Loucy (cell line): ENCODE data around the gene GRM7.

Source experiments
- H2AFZ ChIP-seq: fragments of 200-600 bp; sonication (generic); 2 replicates; pipeline ENCODE4 v1.6.0; 2016; ENCODE audit warnings: antibody characterized with exemption, mild to moderate bottlenecking, low read length, moderate library complexity
- H3F3A ChIP-seq: fragments of 200-600 bp; 2 replicates; pipeline ENCODE4 v1.6.0; 2016; ENCODE audit warnings: antibody characterized with exemption, low read depth, mild to moderate bottlenecking
- H3K27me3 ChIP-seq: fragments of 200-600 bp; sonication (generic); 2 replicates; pipeline ENCODE4 v1.6.1; 2014; ENCODE audit warnings: low read length, mild to moderate bottlenecking; ENCODE audit not compliant: insufficient read depth, poor library complexity, severe bottlenecking
- H3K36me3 ChIP-seq: fragments of 200-600 bp; sonication (generic); 2 replicates; pipeline ENCODE4 v1.6.1; 2016; ENCODE audit warnings: low read length; ENCODE audit not compliant: insufficient read depth
- H3K4me1 ChIP-seq: fragments of 200-600 bp; sonication (generic); 2 replicates; pipeline ENCODE4 v1.5.1; 2014; ENCODE audit warnings: low read length, mild to moderate bottlenecking; ENCODE audit not compliant: insufficient read depth, poor library complexity, severe bottlenecking
- H3K4me2 ChIP-seq: fragments of 200-600 bp; sonication (generic); 2 replicates; pipeline ENCODE4 v1.6.0; 2014; ENCODE audit warnings: antibody characterized with exemption, low read length, low read depth, mild to moderate bottlenecking; ENCODE audit not compliant: poor library complexity, severe bottlenecking
- H3K4me3 ChIP-seq: fragments of 200-600 bp; sonication (generic); 2 replicates; pipeline ENCODE4 v1.5.1; 2014; ENCODE audit warnings: low read length, mild to moderate bottlenecking, mixed read lengths; ENCODE audit not compliant: poor library complexity, severe bottlenecking
- H3K79me2 ChIP-seq: fragments of 200-600 bp; sonication (generic); 2 replicates; pipeline ENCODE4 v1.6.1; 2014; ENCODE audit warnings: low read length; ENCODE audit not compliant: insufficient read depth
- H3K9ac ChIP-seq: fragments of 200-600 bp; sonication (generic); 2 replicates; pipeline ENCODE4 v1.6.0; 2014; ENCODE audit warnings: mild to moderate bottlenecking, low read depth, low read length, moderate library complexity; ENCODE audit not compliant: poor library complexity, severe bottlenecking
- H3K9me2 ChIP-seq: fragments of 200-600 bp; sonication (generic); replicated peaks from 2 replicates; pipeline ENCODE4 v1.6.1; 2016; ENCODE audit warnings: low read depth, low read length, mixed read lengths
- H3K9me3 ChIP-seq: fragments of 200-600 bp; sonication (generic); 2 replicates; pipeline ENCODE4 v1.6.1; 2014; ENCODE audit warnings: mild to moderate bottlenecking, antibody characterized with exemption, low read length, low read depth; ENCODE audit not compliant: insufficient read depth
- H4K20me1 ChIP-seq: fragments of 200-600 bp; sonication (generic); 2 replicates; pipeline ENCODE4 v1.6.0; 2014; ENCODE audit warnings: antibody characterized with exemption, low read length, mild to moderate bottlenecking; ENCODE audit not compliant: insufficient read depth, poor library complexity, severe bottlenecking
- EZH2phosphoT487 ChIP-seq: fragments of 200-600 bp; IDR thresholded peaks from 2 replicates; pipeline ENCODE4 v1.6.1; 2018; ENCODE audit warnings: antibody characterized with exemption, mild to moderate bottlenecking, moderate library complexity, borderline replicate concordance
- TF ChIP-seq, protein P1 (sequence below): fragments of 200-600 bp; sonication (generic); conservative IDR thresholded peaks from 2 replicates; pipeline ENCODE4 v1.5.1; 2014; ENCODE audit warnings: mild to moderate bottlenecking, antibody characterized with exemption, low read length

The GRM7 gene

DNA sequence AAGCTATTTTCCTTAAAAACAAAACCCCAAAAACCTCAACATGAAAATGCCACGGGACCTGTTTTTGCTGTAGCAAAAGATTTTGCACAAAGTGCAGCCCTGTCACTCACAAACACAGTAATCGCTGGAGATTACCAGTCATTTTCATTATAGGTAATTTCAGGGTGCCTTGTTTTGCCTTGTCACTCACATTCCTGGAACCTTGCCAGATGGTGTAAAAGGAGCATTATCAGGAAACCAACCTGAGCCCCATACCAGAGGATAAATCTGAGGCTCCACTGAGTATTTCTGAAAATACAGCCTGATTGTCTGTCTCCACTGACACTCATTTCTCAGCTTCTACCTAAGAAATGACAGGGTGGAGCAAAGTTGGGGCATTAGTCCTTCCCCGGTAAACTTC lies 849.4 kb downstream of the GRM7 start:
- Histone ChIP-seq H3K4me2 (no peak overlapping the region), H3K36me3 (no peaks in the 10 kb centered on the region)

GRCh38 chr3:7713724-7714123 lies 852.8 kb downstream of the GRM7 start:
- Histone ChIP-seq H3K9ac (no peak overlapping the region), H3K4me1 (no peaks in the 10 kb centered on the region), H3K27me3 (no peaks in the 10 kb centered on the region), H3K9me3 (no peaks in the 10 kb centered on the region), H3K9me2 (no peaks in the 10 kb centered on the region), H4K20me1 (no peaks in the 10 kb centered on the region), H3K79me2 (no peaks in the 10 kb centered on the region), H3K4me2 (no peak overlapping the region), H3F3A (no peaks in the 10 kb centered on the region), H3K4me3 (no peak overlapping the region), H3K36me3 (no peaks in the 10 kb centered on the region), H2AFZ (no peak overlapping the region)
- TF ChIP-seq, protein P1, sequence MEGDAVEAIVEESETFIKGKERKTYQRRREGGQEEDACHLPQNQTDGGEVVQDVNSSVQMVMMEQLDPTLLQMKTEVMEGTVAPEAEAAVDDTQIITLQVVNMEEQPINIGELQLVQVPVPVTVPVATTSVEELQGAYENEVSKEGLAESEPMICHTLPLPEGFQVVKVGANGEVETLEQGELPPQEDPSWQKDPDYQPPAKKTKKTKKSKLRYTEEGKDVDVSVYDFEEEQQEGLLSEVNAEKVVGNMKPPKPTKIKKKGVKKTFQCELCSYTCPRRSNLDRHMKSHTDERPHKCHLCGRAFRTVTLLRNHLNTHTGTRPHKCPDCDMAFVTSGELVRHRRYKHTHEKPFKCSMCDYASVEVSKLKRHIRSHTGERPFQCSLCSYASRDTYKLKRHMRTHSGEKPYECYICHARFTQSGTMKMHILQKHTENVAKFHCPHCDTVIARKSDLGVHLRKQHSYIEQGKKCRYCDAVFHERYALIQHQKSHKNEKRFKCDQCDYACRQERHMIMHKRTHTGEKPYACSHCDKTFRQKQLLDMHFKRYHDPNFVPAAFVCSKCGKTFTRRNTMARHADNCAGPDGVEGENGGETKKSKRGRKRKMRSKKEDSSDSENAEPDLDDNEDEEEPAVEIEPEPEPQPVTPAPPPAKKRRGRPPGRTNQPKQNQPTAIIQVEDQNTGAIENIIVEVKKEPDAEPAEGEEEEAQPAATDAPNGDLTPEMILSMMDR, result no peak
- no peak for TF ChIP-seq EZH2phosphoT487

More for the DNA sequence above, 849.4 kb downstream of the GRM7 start:
- H3K9me2 ChIP-seq, result no peaks in the 10 kb centered on the region
- H4K20me1 ChIP-seq, result no peaks in the 10 kb centered on the region
- no peak overlapping the region for H3K9ac ChIP-seq
- no peak overlapping the region for H3K4me3 ChIP-seq
- no peaks in the 10 kb centered on the region for H3K4me1 ChIP-seq
- no peaks in the 10 kb centered on the region for H3F3A ChIP-seq
- no peaks in the 10 kb centered on the region for H3K79me2 ChIP-seq
- no peaks in the 10 kb centered on the region for H3K27me3 ChIP-seq
- TF ChIP-seq, protein P1, result no peak
- TF ChIP-seq EZH2phosphoT487, result no peak
- no peaks in the 10 kb centered on the region for H3K9me3 ChIP-seq
- no peak overlapping the region for H2AFZ ChIP-seq

DNA sequence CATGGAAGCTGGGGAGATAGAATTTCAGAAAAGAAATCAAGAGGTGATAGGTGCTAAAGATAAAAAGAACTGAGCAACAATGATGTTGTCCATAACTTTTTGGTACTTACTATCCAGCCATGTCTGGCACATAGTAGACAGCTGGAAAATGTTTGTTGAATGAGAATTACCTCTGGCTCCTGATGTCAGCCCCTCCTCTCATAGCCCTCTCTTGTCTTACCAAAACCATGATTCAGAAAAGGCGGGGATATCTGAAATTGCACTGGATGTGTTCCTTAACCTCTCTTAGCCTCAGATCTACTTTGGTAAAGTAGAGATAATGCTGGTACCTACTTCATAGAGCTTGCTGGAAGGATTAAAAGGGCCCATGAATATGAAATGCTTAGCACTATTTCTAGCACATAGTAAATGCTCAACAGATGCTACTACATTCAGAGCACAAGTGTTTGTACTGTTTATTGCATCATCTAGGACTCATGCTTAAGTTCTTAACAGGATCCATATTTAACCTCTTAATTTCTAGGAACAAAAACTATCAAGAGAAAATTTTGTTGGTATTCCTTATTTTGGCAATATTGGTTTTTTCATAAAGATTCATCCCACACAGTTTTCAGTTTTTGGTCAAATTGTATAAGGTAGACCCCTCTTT lies 859.9 kb downstream of the GRM7 start:
- Histone ChIP-seq H3K4me3 (no peak overlapping the region), H4K20me1 (no peaks in the 10 kb centered on the region), H3K79me2 (no peaks in the 10 kb centered on the region), H3K9me2 (no peaks in the 10 kb centered on the region), H2AFZ (no peak overlapping the region), H3K9ac (no peak overlapping the region), H3K9me3 (no peaks in the 10 kb centered on the region), H3F3A (no peaks in the 10 kb centered on the region), H3K27me3 (no peaks in the 10 kb centered on the region), H3K4me2 (no peak overlapping the region), H3K36me3 (no peaks in the 10 kb centered on the region), H3K4me1 (no peaks in the 10 kb centered on the region)
- TF ChIP-seq, protein P1, result no peak
- TF ChIP-seq EZH2phosphoT487, result no peak
